ENCODE data around the gene GNAI3. TPM values are rescaled to one million over a fixed set of nuclear protein-coding genes. Genes with fewer than 3 reads are reported as not detected.

The GNAI3 gene
- total RNA-seq, 2 donors from 2014 or later = 3.6 to 4.9 TPM

DNA sequence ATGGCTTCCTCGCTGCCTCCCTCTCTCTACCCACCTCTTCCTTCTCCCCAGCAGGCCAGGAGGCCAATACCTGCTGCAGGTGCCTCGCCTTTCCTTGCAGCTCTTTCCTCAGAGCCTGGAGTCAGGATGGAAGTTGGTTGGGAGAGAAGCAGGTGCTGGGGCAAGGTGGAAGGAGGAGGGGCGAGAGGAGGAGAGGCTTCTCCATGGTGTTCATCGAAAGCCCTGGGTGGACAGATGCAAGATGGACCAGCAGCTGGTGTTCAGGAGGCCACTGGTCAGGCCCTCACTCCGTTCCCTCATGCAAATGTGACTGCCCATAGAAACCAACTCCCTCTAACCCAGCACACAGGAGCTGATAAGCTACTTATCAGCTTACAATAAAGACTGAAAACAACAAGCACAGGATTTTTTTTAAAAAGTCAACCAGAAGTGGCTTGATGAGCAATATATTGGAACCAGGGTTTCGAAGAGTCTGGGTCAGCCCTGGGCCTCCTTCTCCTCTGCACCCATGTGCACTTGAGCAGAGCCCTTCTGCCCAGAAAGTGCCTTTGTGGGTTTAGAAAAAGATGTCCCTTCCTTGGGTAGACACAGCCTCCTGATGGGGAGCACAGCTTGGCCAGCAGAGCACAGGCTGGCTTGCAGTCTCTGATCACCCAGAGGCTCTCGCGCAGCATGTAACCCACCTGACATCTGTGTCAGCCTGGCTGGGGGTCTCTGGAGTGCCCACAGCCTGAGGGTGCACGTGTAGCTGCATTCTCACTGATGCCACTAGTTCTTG lies 90.8 kb downstream of the GNAI3 start:
- H3K4me3 ChIP-seq = no peak overlapping the region
- no peak for DNase-seq
- ATAC-seq = no peak
- no peaks in the 10 kb centered on the region for H3K9me3 ChIP-seq
- TF ChIP-seq, protein P1, sequence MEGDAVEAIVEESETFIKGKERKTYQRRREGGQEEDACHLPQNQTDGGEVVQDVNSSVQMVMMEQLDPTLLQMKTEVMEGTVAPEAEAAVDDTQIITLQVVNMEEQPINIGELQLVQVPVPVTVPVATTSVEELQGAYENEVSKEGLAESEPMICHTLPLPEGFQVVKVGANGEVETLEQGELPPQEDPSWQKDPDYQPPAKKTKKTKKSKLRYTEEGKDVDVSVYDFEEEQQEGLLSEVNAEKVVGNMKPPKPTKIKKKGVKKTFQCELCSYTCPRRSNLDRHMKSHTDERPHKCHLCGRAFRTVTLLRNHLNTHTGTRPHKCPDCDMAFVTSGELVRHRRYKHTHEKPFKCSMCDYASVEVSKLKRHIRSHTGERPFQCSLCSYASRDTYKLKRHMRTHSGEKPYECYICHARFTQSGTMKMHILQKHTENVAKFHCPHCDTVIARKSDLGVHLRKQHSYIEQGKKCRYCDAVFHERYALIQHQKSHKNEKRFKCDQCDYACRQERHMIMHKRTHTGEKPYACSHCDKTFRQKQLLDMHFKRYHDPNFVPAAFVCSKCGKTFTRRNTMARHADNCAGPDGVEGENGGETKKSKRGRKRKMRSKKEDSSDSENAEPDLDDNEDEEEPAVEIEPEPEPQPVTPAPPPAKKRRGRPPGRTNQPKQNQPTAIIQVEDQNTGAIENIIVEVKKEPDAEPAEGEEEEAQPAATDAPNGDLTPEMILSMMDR (IDR thresholded peaks at IDR 0.05) = no peak
- TF ChIP-seq POLR2A (IDR thresholded peaks at IDR 0.05) = no peak
- H3K27me3 ChIP-seq = no peaks in the 10 kb centered on the region
- intact Hi-C loops (cut with DNase I) = loop anchor here (10.0 kb wide), 1 partner anchor 346 kb away; the partner anchor contains the start of gene AHCYL1
- H3K36me3 ChIP-seq (replicated peaks in 1 of 2; ENCODE audit: insufficient read depth in 1 of 2, low read depth in 2 of 2) = no peaks in the 10 kb centered on the region
- peaks cover 13% of the 10 kb centered on the region for H3K4me1 ChIP-seq
- WGBS, 2 donors = 75 to 90% methylated on average over 6 to 9 of the region's 9 CpGs
- no peak overlapping the region for H3K27ac ChIP-seq

DNA sequence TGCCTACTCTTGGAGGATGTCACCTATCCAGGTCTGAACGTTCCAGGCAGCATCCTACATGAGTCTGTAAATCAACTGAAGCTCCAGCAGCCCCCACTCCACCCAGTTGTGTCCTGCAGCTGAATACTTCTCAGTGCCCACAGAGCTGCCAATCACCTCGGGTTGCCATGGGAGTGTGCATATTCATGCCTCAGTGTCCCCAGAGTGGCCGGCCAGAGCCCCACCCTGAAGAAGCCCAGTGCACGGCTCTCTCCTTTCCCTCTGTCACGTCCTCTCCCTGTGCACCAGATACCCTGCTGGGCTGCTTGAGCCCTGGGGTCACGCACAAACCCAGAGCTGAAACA lies 91.4 kb downstream of the GNAI3 start:
- intact Hi-C loops (cut with DNase I) = loop anchor here (5.0 to 10.0 kb wide), 2 partner anchors 132 to 345 kb away; partner anchors contain the start of gene AHCYL1
- H3K4me3 ChIP-seq = no peak overlapping the region
- ATAC-seq = no peak
- H3K36me3 ChIP-seq (replicated peaks in 1 of 2; ENCODE audit: insufficient read depth in 1 of 2, low read depth in 2 of 2) = no peaks in the 10 kb centered on the region
- H3K4me1 ChIP-seq = peaks cover 13% of the 10 kb centered on the region
- H3K9me3 ChIP-seq = no peaks in the 10 kb centered on the region
- DNase-seq = no peak
- WGBS, 2 donors = 44 to 46% methylated on average over 5 to 6 of the region's 6 CpGs
- H3K27me3 ChIP-seq = no peaks in the 10 kb centered on the region
- H3K27ac ChIP-seq = no peak overlapping the region
- TF ChIP-seq, protein P1 (IDR thresholded peaks at IDR 0.05) = no peak
- TF ChIP-seq POLR2A (IDR thresholded peaks at IDR 0.05) = no peak

DNA sequence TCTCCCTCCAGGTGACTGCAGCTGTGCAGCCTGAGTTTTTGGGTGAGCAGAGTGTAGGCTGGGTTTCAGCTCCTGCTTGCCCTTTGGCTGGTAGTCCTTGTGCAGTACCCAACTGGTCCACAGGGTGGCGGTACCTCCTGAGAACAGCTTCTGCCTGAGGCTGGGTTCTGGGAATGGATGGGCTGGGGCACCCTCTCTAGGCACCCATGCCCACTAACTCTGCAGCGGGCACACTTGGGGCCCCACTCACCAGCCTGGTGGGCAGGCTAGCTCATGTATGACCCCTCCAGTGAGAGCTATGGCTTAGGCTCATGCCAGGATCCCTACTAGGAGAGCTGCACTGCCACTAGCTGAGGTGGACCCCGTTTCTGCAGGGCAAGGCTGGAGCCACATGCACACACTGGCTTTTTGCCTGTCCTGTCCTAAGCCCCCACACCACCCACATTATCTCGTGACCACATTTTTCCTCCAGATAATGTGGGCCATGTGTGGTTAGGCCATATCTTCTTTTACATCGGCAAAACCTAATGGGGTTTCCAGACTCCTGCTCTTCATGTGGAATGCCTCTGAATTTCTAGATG lies 92.0 kb downstream of the GNAI3 start:
- Histone ChIP-seq H3K4me1 (peaks cover 13% of the 10 kb centered on the region), H3K27me3 (no peaks in the 10 kb centered on the region), H3K4me3 (no peak overlapping the region), H3K36me3 (replicated peaks in 1 of 2; ENCODE audit: insufficient read depth in 1 of 2, low read depth in 2 of 2) (no peaks in the 10 kb centered on the region), H3K27ac (no peak overlapping the region), H3K9me3 (no peaks in the 10 kb centered on the region)
- intact Hi-C loops (cut with DNase I) = loop anchor here (5.0 kb wide), 1 partner anchor 132 kb away; no protein-coding TSS in a partner anchor
- TF ChIP-seq, protein P1 (IDR thresholded peaks at IDR 0.05) = peak; percentile 82 to 97 (median 86)
- no peak for TF ChIP-seq POLR2A (IDR thresholded peaks at IDR 0.05)
- 33 to 78% methylated on average over 3 to 5 of the region's 5 CpGs for WGBS, 2 donors
- DNase-seq (peak; percentile 86 to 94 (median 90)), ATAC-seq (peak; percentile 74)

DNA sequence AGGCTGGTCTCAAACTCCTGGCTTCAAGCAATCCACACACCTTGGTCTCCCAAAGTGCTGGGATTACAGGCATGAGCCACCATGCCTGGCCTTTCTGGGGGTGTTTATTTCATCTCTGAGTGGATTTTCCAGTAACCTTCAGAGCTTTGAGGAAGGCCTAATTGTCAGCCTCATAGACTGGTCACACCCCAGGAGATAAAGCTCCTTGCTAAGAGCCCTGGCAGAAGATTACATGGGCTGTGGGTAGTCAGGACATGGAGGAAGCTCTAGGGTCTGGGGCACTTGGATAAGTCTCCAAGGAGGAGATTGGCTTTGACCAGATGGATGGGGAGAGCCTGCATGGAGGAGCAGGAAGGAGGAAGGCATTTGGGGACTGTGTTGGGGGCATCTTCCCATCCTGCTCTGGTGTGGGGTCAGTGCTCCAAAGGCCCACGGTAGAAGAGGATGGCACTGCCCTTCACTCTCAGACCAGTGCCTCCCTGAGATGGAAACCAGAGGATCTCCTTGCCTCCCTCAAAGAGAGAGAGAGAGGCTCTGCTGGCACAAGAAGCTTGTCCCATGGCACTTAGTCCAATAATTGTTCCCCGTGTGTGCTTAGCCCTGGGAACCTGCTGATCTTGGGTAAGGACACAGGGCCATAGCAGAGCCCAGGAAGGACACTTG lies 92.8 kb downstream of the GNAI3 start:
- ATAC-seq = no peak
- Histone ChIP-seq H3K4me1 (peaks cover 10% of the 10 kb centered on the region), H3K36me3 (replicated peaks in 1 of 2; ENCODE audit: insufficient read depth in 1 of 2, low read depth in 2 of 2) (no peaks in the 10 kb centered on the region), H3K9me3 (no peaks in the 10 kb centered on the region), H3K27me3 (no peaks in the 10 kb centered on the region), H3K27ac (no peak overlapping the region), H3K4me3 (no peak overlapping the region)
- no peak for DNase-seq
- no peak for TF ChIP-seq POLR2A (IDR thresholded peaks at IDR 0.05)
- TF ChIP-seq, protein P1 (IDR thresholded peaks at IDR 0.05) = no peak
- WGBS, 2 donors = 73 to 78% methylated on average over 2 of the region's 2 CpGs
- intact Hi-C loops (cut with DNase I) = loop anchor here (5.0 kb wide), 1 partner anchor 131 kb away; no protein-coding TSS in a partner anchor

Data from body of pancreas (tissue), 4 donors.